Right renal pelvis (tissue), 4 donors: ENCODE data around the gene ETNK2. TPM values are rescaled to one million over a fixed set of nuclear protein-coding genes. Genes with fewer than 3 reads are reported as not detected.

Experiments used
- DNase-seq, 4 donors: peaks; one replicate each; pipeline ENCODE4 v3.0.0-alpha.2; 2013; ENCODE audit warnings: low read depth in 4 of 4, low spot score in 3 of 4, missing footprints in 1 of 4
- polyA plus RNA-seq, 4 donors: library from polyadenylated mRNA; unstranded; fragments of 120-200 nt; gene quantifications; one replicate each; pipeline ENCODE4 v1.2.1, GENCODE V29; 2013; ENCODE audit not compliant: insufficient read length in 4 of 4

Gene ETNK2
- polyA plus RNA-seq, 4 donors: 20.8 to 33.7 (median 25.5) TPM

- no peak for DNase-seq
Measured at GRCh38 chr1:204087181-204087892, 64.5 kb downstream of the ETNK2 start.

GRCh38 chr1:204085876-204086275 is 66.0 kb downstream of the ETNK2 start:
- no peak for DNase-seq

GRCh38 chr1:204084247-204084772 is 67.5 kb downstream of the ETNK2 start:
- no peak for DNase-seq

GRCh38 chr1:204083491-204083890 is 68.4 kb downstream of the ETNK2 start:
- DNase-seq: no peak

GRCh38 chr1:204081791-204082513 is 69.9 kb downstream of the ETNK2 start:
- no peak for DNase-seq

GRCh38 chr1:204081164-204081790 is 70.6 kb downstream of the ETNK2 start:
- DNase-seq: no peak

Other genes starting within 250 kb of the ETNK2 start
- 10 to 100 TPM; 45.3 to 53.1 (median 48.3) TPM for gene SOX13, start 78.9 kb downstream of the ETNK2 start, polyA plus RNA-seq
- gene REN, start 14.3 kb upstream of the ETNK2 start, polyA plus RNA-seq: 100 to 1,000 TPM in 2 of 4 donors, 10 to 100 TPM in 2; 61.7 to 133 (median 101) TPM
- gene KISS1, start 44.4 kb upstream of the ETNK2 start, polyA plus RNA-seq: 1 to 10 TPM in 1 of 4 donors, under 1 TPM in 2, not detected in 1; 0.66 to 1.3 (median 0.73) TPM
- gene GOLT1A, start 61.9 kb upstream of the ETNK2 start, polyA plus RNA-seq: 1 to 10 TPM; 3.0 to 4.7 (median 4.0) TPM
- 10 to 100 TPM; 46.3 to 58.5 (median 50.2) TPM for gene PLEKHA6, start 207.9 kb upstream of the ETNK2 start, polyA plus RNA-seq